SIG-M5 treated with dmso at 0.1 percent for 504 hours (cell line): Measurements from ENCODE around the gene SYT3.
"Not testable (repeated sequence)": the region's sequence is repeated elsewhere in the genome, so short reads cannot be mapped to it uniquely, and the experiment has no call there.

Experiments used
- DNase-seq: peaks from one replicate; lab custom pipeline; 2025; ENCODE audit not compliant: unreplicated experiment; lab: John Stamatoyannopoulos, UW

The SYT3 gene

GRCh38 chr19:50640368-50640767, 687 bp upstream of the SYT3 start:
- DNase-seq, result no peak

GRCh38 chr19:50638600-50638999, 1.1 kb downstream of the SYT3 start:
- DNase-seq, result no peak

GRCh38 chr19:50636317-50637085, 3.2 kb downstream of the SYT3 start:
- DNase-seq, result no peak

- no peak for DNase-seq
Measured at GRCh38 chr19:50633973-50634372, 5.7 kb downstream of the SYT3 start.

GRCh38 chr19:50633359-50633758, 6.3 kb downstream of the SYT3 start:
- DNase-seq, result no peak

- no peak for DNase-seq
Measured at GRCh38 chr19:50632151-50632835, 7.4 kb downstream of the SYT3 start.

GRCh38 chr19:50629801-50630200, 9.9 kb downstream of the SYT3 start:
- no peak for DNase-seq

- DNase-seq, result no peak
Measured at GRCh38 chr19:50629194-50629593, 10.5 kb downstream of the SYT3 start.

- no peak for DNase-seq
Measured at GRCh38 chr19:50628551-50628950, 11.1 kb downstream of the SYT3 start.

GRCh38 chr19:50628146-50628545, 11.5 kb downstream of the SYT3 start:
- DNase-seq, result no peak

- DNase-seq, result no peak
Measured at GRCh38 chr19:50626795-50627194, 12.9 kb downstream of the SYT3 start.

- DNase-seq, result no peak
Measured at GRCh38 chr19:50626011-50626410, 13.7 kb downstream of the SYT3 start.

- DNase-seq, result no peak
Measured at GRCh38 chr19:50624949-50625600, 14.6 kb downstream of the SYT3 start.

GRCh38 chr19:50620394-50620906, 19.2 kb downstream of the SYT3 start:
- DNase-seq, result not testable (repeated sequence)

- DNase-seq, result not testable (repeated sequence)
Measured at GRCh38 chr19:50619184-50619583, 20.5 kb downstream of the SYT3 start.

- peak; percentile 1 for DNase-seq
Measured at GRCh38 chr19:50618379-50618778, 21.3 kb downstream of the SYT3 start.

- DNase-seq, result peak; percentile 2
Measured at GRCh38 chr19:50612504-50613404, 26.9 kb downstream of the SYT3 start.

- DNase-seq, result no peak
Measured at GRCh38 chr19:50607874-50608785, 31.6 kb downstream of the SYT3 start.

GRCh38 chr19:50607388-50607787, 32.3 kb downstream of the SYT3 start:
- no peak for DNase-seq
